ENCODE results near the gene RGR.
"Not testable (repeated sequence)": the region's sequence is repeated elsewhere in the genome, so short reads cannot be mapped to it uniquely, and the experiment has no call there.

RGR gene

GRCh38 chr10:84261236-84261915, 16.5 kb downstream of the RGR start:
- no peak for DNase-seq

DNA sequence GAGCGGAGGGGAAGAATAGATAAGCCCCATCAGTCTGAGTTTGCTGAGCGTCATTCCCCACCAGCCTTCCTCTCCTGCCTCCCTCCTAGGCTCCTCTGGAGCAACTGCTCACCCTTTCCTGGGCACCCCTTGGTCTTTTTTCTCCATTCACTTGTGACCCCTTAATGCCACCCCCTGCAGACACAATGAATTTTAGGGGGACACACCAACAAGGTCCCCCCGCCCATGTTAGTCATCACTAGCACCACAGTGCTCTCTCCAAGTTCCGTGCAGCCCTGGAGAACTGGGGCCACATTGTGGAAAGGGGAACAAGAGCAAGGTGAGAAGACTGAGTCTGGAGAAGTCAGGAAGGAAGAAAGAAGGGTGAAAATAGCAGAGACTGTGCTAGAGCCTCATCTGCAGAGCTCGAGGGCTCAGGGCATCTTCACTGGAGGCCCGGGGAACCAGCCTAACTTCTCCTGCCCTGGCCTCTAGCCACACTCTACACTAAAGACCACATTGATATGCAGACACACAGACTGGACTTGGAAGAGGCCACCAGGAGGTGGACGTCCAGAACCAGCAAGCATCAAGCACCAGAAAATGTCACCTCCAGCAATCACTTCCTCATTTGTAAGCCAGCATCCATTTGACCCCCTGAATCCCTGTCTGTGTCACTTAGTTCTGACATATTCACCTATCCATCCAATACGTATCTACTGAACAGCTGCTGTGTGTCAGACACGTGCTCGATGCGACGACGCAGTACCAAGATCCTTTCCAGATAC, 17.5 kb downstream of the RGR start:
- no peak for DNase-seq

DNA sequence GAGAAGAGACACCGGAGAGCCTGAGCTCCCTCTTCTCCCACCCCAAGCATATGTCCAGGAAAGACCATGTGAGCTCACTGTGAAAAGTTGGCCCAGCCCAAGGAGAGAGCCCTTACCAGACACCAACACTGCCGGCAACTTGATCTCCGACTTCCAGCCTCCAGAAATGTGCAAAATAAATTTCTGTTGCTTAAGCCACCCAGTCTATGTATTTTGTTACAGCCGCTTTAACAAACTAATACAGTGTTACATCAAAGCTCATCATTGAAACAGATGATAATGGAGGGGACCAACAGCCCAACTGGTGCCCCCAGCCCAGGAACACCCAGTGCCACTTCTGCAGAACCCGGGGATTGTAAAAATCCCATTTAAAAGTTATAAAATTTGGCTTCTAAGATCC, 18.9 kb downstream of the RGR start:
- no peak for DNase-seq

DNA sequence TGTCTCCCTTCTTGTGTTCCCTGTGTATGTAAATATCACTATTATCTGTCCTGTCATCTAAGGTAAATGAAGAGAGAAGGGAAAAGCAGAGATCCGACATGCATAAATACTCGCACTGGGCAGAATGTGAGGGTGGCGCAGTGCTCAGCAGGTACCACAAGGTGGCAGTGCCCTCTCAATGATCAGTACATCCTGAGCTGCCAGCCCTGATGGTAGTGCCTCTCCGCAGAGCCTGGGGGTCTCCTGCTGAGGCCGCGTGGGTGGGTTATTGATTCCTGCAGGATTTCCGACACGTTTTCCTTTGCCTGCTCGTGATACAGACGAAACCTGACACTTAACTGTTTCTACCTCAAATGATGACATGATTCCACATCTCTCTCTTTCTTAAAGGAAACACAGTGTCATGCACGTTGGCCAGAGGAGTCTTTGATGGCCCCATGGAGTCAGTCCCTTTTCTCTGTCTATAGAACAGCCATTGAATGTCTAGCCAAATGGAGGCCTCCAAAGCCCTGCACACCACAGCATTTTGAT, 19.8 kb downstream of the RGR start:
- peak; percentile 81 for DNase-seq

- DNase-seq = no peak
These were observed 20.6 kb downstream of the RGR start for GRCh38 chr10:84265418-84265817.

GRCh38 chr10:84267503-84268126, 22.8 kb downstream of the RGR start:
- DNase-seq = peak; percentile 92

- no peak for DNase-seq
These were observed 24.3 kb downstream of the RGR start for GRCh38 chr10:84269162-84269561.

GRCh38 chr10:84269773-84270172, 24.9 kb downstream of the RGR start:
- DNase-seq = no peak

DNA sequence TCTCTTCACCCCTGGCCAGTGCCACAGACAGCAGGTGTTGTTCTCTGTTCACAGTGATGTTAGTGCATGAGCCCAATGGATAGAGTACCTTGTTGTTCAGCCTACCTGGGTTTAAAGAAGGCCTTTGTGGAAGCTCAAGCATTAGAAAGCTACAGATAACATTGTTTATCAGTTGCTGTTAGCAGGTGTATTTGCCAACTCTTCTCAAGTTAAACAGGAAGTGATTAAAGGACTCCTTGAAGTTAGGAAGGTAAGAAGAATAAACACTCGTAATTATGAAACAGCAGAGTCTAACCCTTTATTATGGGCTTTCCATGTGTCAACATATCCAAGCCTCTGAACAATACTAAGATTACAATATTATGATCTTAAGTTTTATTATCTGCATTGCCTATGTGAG, 25.9 kb downstream of the RGR start:
- DNase-seq = no peak

DNA sequence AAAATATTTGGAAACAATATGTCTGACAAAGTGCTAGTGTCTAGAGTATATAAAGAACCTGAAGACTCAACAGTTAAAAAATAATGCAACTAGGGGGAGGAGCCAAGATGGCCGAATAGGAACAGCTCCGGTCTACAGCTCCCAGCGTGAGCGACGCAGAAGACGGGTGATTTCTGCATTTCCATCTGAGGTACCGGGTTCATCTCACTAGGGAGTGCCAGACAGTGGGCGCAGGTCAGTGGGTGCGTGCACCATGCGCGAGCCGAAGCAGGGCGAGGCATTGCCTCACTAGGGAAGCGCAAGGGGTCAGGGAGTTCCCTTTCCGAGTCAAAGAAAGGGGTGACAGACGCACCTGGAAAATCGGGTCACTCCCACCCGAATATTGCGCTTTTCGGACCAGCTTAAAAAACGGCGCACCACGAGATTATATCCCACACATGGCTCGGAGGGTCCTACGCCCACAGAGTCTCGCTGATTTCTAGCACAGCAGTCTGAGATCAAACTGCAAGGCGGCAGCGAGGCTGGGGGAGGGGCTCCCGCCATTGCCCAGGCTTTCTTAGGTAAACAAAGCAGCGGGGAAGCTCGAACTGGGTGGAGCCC, 35.1 kb downstream of the RGR start:
- DNase-seq = not testable (repeated sequence)

- no peak for DNase-seq
These were observed 41.8 kb downstream of the RGR start for GRCh38 chr10:84286695-84287094.

DNA sequence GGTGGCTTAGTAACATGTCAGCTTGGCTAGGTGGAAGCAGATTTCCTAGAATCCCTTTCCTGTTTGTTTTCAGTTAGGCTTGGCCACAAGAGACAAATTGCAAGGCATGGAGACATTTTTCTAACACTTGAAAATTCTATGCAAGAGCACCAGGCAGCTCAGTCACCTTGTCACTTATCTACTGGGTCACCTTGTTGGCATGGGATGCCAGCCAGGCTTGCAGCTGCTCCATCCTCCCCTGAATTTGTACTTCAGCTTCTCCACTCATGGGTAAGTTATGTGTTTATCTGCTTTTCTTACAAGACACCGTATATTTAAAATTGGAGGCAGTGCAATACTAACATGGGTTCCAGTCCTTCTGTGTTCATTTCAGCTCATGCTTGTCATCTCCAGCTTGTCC, 43.3 kb downstream of the RGR start:
- no peak for DNase-seq

- no peak for DNase-seq
These were observed 44.8 kb downstream of the RGR start for GRCh38 chr10:84289521-84290200.

GRCh38 chr10:84290235-84290634, 45.4 kb downstream of the RGR start:
- DNase-seq = no peak

GRCh38 chr10:84291384-84291783, 46.5 kb downstream of the RGR start:
- no peak for DNase-seq

GRCh38 chr10:84292502-84292901, 47.6 kb downstream of the RGR start:
- no peak for DNase-seq

GRCh38 chr10:84293171-84293570, 48.3 kb downstream of the RGR start:
- DNase-seq = no peak

DNA sequence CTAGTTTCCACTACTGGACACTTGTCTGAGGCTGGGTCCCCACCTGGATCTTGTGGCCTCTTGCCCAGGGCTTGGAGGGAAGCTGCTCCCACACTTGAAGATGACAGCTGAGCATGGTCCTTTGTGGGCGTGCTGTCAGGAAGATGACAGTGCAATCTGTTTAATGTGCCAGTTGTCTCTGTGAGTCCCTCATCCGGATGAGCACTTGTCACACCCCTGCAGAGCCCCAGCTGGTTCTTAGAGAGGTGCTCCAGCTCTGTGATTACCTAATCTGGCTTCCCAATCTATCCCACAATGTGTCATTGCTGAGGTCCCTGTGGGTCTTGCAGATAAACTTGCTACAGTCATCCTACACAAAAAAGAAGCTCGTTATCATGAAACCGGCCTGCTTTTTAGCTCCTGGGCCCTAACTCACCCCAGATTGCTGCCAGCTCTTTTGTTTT, 48.7 kb downstream of the RGR start:
- DNase-seq = peak; percentile 91

GRCh38 chr10:84294766-84295447, 50.1 kb downstream of the RGR start:
- DNase-seq = peak; percentile 63

DNA sequence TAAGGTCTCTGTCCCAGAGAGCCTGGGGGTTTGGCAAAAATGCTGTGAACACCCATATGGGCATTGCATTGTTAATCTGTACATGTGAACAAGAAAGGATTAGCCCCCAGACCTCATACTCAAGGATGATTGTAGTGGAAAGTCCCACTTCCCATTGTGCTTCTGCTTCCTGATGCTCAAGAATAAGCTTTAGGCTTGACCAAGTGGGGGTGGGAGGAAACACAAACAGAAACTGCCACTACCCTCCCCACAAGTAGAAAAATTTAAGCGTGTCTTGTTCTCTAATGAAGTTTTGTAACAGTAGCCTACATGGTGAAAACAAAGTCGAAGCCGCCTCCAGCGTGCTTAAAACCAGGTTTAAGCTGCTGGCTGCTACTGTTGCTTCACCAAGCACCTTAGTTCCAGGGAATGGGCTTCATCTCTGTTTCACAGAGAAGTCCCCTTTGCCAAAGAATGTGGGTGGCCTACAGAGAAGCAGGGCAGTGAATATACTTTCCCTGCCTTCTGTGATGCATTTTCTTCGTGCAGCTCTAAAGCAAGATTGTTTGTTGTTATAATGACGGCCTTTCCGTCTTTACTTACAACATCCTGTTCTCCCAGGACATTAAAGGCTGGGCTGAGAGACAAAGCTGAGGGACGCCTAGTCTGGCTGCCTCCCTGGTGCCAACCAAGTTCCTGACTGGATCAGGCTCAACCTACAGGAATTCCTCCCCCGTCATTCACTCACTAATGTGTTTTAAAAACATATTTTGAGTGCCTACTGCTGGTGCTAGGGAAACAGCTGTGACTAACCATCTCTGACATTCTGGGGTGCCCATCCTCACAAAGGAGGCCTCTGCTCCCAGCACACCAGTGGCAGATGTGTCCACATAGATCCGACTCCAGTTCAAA, 51.5 kb downstream of the RGR start:
- no peak for DNase-seq

- DNase-seq = no peak
These were observed 53.2 kb downstream of the RGR start for GRCh38 chr10:84298057-84298456.

Data from activated CD4-positive, alpha-beta T cell treated with anti-CD3 and anti-CD28 coated beads, Interleukin-2, Interleukin-6, amounts not matched to agents 100 ng/mL and 50 ng/mL, durations not matched to agents 16 hours and 8 hours (primary cell).